ENCODE measurements around the gene ZNF367.
"Not testable (repeated sequence)": the region's sequence is repeated elsewhere in the genome, so short reads cannot be mapped to it uniquely, and the experiment has no call there.

The ZNF367 gene

GRCh38 chr9:96398582-96399324 is 19.4 kb downstream of the ZNF367 start:
- DNase-seq: no peak

DNA sequence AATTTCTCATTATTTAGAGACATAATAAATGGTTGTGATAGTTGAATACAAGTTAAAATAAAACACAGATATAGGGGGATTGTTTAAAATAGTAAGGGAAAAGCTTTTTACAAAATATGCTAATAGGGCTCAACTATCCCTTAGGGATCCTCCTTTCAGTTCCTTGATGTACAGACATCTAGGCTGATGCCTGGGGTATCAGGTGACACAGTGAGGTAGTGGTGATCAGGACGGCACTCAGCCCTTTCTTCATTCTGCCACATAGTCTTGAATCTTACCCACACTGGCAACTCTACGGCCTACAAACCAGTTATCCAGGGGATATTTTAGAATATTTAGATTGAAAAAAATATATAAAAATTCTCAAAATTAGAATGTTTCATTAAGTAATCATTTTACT is 22.2 kb downstream of the ZNF367 start:
- DNase-seq: no peak

DNA sequence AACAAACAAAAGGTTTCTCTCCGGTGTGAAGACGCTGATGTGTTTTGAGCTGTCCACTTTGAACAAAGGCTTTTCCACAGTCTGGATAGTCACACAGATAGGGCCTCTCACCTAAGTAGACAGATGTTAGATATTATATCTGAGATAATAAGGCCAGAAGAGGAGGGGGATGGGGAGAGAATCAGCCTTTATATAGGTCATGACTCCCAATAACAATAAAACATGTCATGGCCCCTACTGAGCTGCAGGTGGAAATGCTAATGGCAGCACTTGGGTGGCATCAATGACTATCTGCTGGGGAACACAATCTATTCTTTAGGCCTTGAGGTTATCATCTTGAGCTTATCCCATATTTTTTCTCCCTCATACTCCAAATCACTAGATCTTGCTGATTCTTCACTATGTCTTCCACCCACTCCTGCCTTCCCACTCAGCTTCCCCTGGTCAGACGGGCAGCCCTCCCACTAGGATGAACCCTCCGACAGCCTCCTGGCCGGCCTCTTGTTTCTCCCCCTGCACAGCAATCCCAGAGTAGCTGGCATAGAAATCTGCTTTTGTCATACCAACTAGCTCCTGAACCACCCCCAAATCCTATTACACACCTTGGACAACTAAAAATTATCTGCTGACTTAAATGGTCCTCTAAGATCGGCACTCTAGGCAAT is 23.2 kb downstream of the ZNF367 start:
- DNase-seq: no peak

- DNase-seq: no peak
These were observed 25.9 kb downstream of the ZNF367 start for GRCh38 chr9:96392263-96392662.

GRCh38 chr9:96391021-96391765 is 27.0 kb downstream of the ZNF367 start:
- DNase-seq: no peak

DNA sequence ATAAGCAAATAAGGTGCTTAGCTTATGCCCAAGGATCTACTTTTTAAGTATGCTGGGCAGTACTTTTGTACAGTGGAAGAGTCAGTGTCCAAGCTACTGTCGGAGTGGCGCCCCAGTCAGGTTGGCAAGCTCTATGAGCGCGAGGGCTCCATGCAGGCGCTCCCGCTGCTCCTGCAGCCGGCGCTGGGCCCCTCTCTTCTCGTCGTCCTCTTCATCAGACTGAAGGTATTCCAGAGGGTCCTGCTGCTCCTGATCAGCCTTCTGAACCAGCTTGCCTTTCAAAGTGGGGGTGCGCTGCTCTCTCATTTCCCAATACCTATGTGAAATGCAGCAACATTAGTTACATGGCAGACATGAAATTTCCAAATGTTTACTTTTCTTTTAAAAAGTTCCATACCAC is 30.0 kb downstream of the ZNF367 start:
- no peak for DNase-seq

GRCh38 chr9:96386157-96386556 is 32.0 kb downstream of the ZNF367 start:
- no peak for DNase-seq

GRCh38 chr9:96383165-96383942 is 34.8 kb downstream of the ZNF367 start, which contains the start of gene SLC35D2:
Gene SLC35D2 (minus strand): TSS chr9:96383711. CDS start chr9:96383634, 77 bp downstream.
- peak in 1 of 2 experiments; percentile 23 for DNase-seq

DNA sequence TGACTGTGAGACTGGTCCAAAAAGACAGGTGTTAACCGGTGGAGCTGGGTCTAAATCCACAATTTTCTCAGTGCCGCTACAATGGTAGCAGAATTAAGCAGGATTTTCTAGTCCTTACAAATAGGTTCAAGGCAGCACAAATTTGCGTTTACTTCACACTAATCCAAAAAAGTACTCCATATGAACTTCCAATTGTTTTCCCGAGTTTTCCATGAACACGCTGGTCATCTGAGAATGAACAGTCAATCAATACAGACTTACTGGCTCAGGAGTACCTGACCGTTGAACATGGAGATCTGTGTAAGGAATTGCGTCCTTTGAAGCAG is 35.4 kb downstream of the ZNF367 start:
- no peak for DNase-seq

GRCh38 chr9:96382175-96382574 is 36.0 kb downstream of the ZNF367 start:
- DNase-seq: no peak

DNA sequence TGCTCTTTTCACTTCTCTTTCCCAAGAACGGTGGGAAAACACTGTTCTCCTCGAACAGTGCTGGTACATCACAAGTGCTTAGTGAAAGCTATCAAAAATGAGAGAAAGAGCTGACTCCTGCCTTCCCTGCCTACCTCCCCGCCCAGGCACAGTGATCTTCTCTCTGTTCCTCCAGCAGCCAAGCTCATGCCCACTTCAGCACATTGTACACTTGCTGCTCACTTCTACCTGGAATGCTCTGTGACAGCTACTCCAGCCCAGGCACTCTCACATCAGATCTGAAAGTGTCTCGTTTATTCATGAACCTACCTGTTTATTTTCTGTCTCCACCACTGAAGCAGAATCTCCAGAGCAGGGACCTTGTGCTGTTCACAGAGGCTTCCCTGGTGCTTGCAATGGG is 36.5 kb downstream of the ZNF367 start:
- DNase-seq: no peak

DNA sequence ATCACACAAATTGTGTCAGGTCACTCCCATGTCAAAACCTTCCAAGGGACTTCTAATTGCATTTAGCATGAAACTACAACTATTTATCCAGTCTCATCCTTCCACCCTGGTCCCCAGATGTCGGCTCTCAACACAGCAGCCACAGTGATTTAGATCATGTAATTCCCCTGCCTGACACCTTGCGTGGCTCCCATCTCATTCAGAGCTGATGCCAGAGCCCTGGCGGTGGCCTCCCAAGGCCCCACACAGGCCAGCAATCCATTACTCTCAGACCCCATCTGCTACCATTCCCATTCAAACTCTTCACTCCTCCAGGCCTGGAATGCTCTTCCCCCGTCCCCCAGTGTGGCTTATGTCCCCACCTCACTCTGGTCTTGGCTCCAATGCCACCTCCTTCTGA is 37.0 kb downstream of the ZNF367 start:
- DNase-seq: no peak

- no peak for DNase-seq
These were observed 38.7 kb downstream of the ZNF367 start for GRCh38 chr9:96379461-96379860.

GRCh38 chr9:96378187-96378586 is 40.0 kb downstream of the ZNF367 start:
- DNase-seq: no peak

DNA sequence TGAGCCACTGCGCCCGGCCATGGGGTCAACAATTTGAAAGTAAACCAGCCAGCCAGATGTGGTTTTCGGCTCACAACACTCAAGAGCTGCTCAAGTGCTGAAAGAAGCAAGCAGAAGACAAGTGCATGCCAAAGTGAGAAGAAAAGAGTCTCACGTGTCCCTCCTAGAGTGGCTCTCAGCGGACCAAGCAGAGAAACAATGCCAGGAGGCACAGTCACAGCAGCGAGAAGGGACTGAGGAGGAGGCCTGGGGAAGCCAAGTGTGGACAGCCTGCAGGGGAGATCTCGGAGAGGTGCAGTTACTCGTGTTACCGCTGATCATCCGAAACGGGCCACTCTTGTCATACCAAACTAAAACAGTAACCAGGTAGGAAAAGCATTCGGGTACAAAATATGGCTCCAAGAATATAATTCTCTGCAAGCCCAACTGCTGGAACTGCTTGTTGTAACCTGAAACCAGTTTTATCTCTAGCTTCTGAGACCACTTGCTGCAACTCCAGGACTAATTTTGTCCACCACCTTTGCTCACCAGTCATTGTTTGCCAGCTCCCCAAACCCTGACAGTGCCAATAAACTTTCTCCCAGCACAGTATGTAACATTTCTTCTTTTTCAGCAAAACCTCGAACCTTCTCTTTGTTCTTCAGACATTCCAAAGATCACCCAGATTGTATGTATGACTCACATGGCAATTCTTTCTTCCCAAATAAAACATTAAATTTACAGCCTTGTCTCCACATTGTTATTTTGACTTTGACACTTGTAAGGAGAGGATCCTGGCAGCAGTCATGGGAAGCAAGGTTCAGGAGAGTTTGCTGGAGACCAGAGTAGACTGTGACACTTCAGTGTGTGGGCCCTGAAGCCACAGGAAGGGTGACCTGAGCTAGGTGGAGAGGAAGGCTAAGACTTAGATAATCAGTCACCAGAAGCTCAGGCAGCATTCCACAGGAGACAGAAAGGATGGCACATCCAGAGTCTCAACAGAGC is 41.0 kb downstream of the ZNF367 start:
- no peak for DNase-seq

- not testable (repeated sequence) for DNase-seq
These were observed 42.7 kb downstream of the ZNF367 start for GRCh38 chr9:96375507-96375906.

DNA sequence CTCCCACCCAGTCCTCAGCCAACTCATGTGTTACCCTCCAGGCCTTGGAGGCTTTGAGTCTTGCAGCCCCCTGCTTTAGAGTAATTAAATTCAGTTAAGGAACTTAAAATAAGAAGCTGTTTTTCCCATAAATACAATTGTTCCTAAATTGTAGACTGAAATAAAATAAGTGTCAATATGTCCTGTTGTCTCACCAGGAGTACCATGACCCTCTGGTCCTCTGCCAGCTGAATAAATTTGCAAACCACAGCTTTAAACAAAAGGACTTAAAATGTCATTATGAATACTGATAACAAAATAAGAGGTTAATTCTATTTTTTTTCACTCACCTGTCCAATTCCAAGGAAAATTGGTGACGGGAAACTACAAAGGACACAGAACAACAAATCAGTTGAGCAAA is 50.2 kb downstream of the ZNF367 start:
- DNase-seq: no peak

DNA sequence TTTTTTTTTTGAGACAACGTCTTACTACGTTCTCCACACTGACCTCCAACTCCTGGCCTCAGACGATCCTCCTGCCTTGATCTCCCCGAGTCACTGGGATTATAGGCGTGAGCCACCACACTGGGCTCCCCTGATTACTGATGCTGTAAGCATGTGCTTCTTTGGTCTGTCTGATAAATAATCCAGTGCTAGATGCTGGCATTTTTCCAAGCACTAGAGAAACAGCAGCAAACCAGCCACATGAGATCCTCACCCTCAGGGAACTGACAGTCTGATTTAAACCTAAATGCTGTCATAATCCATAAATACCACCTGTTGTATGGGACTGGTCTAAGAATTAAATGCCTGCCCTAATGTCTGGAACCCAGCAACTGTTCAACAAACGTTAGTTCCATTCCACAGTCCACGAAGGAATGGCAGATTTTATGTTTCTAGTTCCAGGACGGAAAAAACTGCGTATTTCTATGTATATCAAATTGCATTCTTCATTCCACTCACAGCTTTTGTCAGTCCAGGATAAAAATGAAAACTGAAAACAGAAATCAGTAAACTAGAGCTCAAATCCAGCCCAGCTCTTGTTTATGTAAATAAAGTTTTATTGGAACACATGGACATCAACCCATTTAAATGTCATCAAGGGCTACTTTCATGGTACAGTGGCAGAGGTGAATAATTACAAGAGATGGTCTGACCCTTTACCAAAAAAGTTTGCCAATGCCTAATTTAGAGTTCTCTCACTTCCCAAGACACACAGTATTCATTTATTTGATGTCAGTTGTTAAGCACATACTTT is 54.8 kb downstream of the ZNF367 start:
- DNase-seq: no peak

DNA sequence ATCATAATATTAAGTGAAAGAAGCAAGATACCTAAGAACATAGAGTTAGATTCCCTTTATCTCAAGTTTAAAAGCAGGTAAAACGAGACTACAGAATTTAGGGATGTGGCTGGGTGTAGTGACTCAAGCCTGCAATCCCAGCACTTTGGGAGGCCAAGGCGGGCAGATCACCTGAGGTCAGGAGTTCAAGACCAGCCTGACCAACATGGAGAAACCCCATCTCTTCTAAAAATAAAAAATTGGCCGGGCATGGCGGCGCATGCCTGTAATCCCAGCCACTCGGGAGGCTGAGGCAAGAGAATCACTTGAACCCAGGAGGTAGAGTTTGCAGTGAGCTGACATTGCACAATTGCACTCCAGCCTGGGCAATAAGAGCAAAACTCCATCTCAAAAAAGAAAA is 56.1 kb downstream of the ZNF367 start:
- DNase-seq: not testable (repeated sequence)

- no peak for DNase-seq
These were observed 56.5 kb downstream of the ZNF367 start for GRCh38 chr9:96361668-96362067.

DNA sequence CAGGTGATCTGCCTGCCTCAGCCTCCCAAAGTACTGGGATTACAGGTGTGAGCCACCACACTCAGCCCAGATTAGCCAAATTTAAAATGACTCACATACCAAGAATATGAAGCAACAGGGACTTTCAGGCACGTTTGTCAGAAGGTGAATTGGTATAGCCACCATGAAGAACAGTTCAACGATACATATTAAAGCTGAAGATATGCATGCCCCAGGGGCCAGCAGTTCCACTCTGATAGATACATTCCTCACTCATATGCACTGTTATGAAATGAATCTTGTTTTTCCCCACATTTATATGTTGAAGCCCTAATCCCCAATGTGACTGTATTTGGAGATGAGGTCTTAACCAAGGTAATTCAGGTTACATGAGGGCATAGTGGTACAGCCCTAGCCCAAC is 57.2 kb downstream of the ZNF367 start:
- no peak for DNase-seq
